Limb (tissue), 2 donors: Measurements from ENCODE around the gene ARHGAP44.

Experiments used
- DNase-seq, 2 donors: peaks; one replicate each; pipeline ENCODE4 v3.0.0-alpha.2; 2016; ENCODE audit errors: extremely low spot score in 2 of 2

ARHGAP44 gene, protein sequence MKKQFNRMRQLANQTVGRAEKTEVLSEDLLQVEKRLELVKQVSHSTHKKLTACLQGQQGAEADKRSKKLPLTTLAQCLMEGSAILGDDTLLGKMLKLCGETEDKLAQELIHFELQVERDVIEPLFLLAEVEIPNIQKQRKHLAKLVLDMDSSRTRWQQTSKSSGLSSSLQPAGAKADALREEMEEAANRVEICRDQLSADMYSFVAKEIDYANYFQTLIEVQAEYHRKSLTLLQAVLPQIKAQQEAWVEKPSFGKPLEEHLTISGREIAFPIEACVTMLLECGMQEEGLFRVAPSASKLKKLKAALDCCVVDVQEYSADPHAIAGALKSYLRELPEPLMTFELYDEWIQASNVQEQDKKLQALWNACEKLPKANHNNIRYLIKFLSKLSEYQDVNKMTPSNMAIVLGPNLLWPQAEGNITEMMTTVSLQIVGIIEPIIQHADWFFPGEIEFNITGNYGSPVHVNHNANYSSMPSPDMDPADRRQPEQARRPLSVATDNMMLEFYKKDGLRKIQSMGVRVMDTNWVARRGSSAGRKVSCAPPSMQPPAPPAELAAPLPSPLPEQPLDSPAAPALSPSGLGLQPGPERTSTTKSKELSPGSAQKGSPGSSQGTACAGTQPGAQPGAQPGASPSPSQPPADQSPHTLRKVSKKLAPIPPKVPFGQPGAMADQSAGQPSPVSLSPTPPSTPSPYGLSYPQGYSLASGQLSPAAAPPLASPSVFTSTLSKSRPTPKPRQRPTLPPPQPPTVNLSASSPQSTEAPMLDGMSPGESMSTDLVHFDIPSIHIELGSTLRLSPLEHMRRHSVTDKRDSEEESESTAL

DNA sequence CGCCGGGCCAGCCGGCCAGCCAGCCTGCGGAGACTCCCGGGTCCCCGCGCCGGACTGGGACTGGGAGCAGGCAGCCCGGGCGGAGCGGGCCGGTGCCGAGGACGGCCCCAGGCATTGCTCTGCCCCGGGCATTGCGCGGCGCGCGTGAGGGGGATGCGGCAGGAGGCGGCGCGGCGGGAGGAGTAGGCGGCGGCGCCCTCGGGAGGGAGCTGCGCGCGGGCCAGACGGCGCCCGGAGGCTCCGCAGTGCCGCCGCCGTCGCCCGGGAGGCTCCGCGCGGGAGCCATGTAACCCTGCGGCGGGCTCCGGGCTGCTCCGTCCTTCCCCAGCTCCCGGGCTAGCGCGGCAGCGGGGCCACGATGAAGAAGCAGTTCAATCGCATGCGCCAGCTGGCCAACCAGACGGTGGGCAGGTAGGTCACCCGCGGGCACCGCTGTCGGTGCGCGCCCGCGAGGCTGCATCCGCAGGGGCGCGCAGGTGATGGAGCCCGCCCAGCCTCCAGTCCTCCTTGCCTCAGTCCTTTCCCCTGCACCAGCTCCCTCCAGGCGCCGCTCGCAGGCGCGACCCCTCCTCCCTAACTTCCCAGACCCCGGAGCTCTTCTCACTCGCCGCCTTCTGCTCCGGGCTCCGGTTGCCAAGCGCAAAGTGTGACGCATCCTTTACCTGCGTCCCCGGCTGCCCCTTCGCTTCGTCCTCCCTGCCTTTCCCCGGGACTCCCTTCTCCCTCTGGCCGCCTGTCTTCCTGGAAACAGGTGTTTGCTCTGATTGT lies at the start of gene ARHGAP44:
ARHGAP44 (plus strand) TSS at position 18 of the 768 bp plus-strand sequence; CDS start at position 359, 341 bp downstream.
- DNase-seq = peak; percentile 73 to 86

DNA sequence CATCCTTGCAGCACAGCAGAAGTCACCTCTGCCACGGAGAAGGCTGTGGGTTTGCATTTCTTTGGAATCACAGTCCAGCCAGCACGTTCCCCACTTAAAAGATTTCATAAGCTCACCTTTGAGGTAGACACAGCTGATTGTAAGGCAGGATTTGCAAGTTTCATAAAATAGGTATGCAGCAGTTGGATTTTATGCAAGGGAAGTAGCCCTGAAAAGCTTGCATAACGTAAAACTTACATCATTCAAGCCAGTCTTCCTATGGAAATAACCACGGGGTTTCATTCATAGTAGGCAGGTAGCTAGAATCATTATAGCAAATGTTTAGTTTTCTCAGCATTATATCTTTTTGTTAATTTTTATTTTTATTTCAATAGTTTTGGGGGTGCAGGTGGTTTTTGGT lies 49.8 kb upstream of the ARHGAP44 start:
- no peak for DNase-seq

DNA sequence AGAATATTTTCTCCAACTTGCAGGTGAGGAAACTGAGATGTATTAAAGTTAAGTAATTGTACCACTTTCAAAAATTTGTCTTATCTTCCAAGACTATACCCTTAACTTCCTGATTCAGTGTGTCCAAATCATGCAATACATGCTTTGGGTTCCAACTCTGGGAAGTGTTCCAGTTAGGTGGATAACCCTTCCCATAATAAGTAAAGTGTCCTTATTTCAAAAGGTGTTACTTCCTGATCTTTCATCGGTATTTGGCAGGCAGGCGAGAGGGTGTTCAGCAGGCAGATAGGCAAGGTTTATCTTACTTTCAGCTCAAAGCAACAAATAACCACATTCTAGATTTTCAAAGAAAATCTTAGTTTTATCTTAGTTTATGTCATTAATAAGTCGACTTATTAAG lies 46.3 kb upstream of the ARHGAP44 start:
- DNase-seq = no peak

DNA sequence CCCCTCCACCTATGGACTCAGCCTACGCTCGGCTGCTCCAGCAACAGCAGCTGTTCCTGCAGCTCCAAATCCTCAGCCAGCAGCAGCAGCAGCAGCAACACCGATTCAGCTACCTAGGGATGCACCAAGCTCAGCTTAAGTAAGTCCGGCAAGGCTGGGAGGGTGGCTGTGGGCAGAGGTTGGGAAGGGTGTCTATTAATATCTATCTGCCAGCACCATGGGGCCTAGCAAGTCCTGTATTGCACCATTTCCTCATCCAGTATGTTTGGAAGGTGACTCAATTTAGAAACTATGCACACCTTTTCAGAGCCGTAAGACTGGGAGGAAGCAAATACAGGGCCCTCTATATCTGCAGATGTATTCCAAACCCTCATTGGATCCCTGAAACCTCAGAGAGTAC lies 45.0 kb upstream of the ARHGAP44 start:
- DNase-seq = no peak

DNA sequence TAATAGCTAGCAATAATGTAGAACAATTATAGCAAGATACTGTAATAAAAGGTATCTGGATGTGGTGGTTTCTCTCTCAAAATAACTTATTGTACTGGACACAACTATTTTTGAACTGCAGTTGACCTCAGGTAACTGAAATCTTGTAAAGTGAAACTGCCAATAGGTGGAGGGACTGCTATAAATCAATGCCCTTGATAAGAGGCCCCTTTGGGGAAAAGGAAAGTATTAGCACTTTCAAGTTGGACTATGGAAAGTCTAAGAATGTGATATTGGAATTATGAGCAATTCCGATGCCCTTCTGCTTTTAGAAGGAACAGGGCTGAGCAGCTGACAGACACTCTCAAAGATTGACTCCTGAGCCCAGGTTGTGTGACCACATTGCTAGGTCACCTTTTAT lies 44.5 kb upstream of the ARHGAP44 start:
- DNase-seq = no peak

DNA sequence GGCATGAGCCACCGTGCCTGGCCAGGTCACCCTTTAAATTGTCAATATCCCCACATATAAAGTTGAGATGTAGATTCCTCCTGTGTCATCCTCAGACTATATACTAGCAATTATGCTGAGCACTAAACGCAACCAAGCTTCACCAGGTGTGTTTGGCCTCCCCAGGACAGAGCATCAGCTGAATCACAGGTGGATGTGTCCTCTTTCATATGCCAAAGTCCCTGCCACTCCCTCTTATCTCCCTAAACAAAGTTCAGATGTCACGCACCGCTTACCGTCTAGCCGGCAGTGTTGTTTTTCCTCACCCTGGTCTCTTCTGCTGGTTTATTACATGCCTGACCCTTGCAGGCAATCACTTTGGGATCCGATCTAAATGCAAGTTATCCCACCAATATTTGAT lies 43.8 kb upstream of the ARHGAP44 start:
- no peak for DNase-seq

DNA sequence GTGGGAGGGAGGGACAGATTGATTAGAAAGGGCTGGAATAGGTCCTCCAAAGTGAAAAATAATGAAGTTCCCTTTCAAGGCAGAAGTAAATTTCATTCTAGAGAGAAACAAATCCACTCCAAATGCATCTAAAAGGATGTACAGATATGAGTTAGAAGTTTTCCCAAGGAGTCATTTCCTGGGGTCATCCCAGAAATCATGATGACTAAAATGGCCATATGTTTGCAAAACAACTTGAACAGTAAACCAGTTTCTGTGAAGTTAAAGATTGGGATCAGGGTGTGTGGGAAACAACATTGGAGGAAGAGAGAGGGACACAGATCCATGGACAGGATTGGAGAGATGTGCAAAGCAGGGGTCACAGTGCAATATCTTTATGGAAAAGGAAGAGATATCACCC lies 32.5 kb upstream of the ARHGAP44 start:
- DNase-seq = no peak

DNA sequence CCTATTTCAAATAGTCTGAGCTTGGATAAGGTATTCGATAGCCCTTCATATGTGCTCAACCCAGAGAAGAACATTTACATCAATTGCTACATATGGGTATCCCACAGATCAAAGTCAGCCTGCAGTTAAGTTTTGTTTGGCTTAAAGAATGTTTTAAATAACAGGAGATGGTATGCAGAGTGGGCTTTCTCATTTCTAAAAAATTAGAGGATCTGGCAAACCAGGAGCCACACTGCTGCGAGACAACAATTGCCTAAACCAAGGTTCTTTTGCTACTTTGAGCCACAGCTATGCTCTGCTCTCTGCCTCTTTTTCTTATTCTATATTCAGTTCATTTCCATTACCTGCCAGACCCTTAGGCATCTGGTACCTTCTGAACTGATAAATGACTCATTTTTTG lies 30.2 kb upstream of the ARHGAP44 start:
- no peak for DNase-seq

DNA sequence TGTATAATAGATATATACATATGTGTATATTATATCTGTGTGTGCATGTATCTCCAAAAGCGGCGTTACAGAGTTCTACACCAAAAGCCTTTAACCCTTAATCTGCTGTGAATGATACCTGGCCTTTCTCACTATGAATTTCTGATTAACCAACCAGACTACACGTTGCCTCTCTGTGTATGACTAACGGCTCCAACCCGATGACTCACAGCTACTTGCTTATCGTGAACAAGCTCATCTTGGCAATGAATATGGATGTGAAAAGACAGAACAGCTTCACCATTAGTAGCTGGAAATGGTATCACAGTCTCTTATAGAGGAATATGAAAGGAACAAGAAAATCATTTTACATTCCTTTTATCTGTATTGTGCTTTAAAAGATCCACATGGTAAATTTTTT lies 23.8 kb upstream of the ARHGAP44 start:
- DNase-seq = no peak

DNA sequence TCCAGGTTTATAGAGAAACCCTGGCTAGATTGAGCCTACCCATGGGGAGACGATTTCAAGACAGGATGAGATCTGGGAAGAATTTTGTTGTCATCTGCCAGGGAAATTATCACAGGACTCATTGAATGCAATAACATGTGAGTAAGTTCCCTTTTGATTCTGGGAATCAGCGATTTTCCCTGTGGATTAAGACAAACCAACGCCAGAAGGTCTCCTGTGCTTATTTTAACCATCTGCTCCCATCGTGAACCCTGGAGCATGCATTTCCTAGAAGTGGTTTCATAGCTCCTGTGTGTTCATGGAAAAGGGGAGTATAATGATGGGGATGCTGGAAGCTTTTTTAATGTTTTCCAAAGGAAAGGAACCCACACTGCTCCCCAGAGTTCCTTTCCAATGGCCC lies 21.0 kb upstream of the ARHGAP44 start:
- no peak for DNase-seq

DNA sequence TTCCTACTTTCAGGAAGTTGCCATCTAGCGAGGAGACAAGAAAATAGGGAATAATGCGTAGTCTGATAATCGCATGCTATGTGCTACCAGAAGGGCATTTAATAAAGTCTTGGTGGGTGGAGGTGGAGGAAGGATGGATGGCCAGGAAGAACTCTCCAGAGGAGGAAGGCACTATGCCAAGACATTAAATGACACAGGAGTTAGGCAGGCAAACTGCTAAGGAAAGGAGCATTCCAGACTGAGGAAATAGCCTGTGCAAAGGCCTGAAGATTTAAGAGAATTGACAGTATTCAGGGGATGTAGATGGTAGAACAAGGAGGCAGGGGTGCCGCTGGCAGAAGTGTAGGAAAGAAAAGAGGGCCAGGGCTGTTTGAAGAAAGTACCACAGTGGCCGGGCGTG lies 19.3 kb upstream of the ARHGAP44 start:
- no peak for DNase-seq

DNA sequence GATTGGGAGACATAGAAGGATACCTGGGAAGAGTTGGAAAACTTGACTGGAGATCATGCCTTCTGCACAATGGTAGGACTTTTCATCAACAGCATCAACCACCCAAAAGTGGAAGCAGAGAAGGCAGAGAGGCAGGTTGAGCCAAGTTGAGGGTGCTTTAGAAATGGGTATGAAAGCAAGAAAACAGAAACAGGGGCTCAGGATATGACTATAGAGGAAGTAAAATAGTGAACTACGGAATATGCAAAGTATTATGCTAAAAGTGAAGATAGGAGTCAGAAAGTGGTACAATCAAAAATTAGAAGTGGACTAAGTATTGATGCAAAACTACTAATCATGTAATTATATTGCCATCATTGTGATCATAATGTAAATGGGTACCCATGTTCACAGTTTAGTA lies 16.1 kb upstream of the ARHGAP44 start:
- no peak for DNase-seq

DNA sequence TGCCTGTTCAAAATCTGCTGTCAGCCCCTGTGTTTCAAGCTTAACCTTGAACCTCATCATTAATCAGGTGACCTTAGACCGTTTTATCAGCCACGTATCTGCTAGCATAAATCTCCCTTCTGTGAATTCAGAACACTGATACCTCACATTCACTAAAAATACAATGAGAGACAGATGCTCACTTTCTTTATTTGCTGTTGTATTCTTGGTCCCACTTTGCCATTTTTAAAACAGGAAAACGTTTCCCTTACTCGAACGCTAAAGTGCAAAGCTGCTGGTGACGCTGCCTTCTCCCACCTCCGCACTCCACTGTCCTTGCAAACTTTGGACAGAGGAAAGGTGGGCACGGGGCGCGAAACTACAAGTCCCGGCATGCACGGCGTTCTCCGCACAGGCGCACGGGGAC lies 220 bp upstream of the ARHGAP44 start:
- DNase-seq = no peak

DNA sequence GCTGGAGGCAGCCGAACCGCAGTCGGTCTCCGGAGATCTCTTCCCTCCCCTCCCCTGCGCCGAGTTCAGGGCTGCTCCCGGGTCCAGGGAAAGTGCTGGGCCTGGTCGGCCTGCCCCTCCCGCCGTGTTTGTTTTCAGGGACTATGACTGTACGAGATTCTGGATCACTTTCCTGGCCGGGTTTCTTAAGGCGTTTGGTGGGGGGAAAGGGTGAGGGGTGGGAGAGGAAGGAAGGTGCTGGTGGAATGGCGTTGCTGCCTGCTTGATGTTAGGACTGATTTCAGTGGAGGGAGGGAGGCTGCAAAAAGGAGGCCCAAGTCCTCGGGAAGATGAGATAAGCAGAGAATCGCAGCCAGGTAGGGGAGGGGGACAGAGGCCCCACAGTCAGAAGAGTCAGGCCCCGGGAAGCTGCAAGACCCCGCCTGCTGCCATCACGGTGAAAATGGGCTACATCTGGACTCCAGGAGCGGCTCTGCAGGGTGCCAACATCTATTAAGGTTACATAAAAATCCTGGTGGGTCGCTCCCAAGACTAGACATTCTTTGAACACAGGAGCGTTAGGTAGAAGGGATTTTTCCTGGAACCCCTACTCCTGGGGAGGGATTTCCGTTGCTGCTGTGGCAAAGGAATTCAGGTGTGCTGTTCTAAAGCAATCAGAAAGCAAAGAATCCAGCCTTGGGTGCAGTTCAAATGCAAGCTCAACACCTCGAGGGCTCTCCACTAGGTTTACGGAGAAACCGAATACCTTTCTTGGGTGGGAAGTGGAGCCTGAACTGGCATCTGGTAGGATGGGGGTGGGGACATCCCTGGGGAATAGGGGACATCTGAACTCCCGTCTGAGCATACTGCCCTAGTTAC lies 1.2 kb downstream of the ARHGAP44 start:
- DNase-seq = peak in 1 of 2 donors; percentile 27

DNA sequence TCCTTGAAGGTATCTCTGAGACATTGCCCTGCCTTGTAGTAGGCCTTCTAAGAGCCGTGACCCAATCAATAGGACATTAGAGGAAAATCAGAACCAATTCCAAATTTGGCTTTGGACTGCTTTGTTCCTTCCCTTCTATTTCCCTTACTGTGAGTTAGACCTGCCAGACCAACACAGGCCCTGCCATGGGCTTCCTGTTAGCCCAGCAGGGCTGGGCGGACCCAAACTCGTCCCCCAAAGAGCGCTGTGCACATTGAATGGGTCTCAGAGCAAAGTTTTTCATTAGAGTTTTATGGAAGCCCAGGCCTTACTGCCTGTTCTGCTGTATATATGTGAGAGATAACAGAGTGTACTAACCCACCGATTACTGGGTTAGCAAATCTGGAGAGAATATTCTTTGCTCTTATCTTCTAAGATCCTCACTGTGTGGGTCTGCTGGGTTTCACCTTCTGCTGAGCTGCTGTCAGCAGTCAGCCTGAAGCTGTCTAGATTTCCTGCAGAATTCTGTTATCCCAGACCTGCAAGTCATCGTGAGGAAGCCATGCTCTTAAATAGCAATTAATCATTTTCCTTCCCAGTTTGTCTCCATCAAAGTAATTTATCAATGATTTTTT lies 5.7 kb downstream of the ARHGAP44 start:
- DNase-seq = no peak

DNA sequence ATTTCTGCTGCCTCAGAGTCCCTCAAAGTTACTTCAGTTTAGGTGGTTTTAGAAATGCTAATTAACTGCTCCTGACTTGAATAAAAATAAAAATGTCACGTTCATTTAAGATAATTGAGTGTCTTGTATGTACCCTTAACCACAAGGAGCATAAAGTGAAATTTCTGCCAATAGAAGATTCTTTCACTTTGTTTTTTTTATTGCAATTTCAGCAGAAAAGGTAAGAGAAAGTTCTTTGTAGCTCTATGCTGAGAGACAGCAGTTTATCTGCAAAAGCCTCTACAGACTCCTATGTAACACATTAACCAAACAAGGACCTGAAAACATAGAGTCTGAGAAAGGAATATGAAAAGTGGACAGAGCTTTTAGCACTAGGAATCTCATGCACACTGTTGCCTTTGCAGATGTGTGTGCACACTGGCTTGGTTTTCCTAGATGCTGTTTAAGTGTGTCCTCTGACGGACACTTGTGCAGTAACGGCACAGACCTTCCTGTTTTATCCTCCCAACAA lies 11.6 kb downstream of the ARHGAP44 start:
- no peak for DNase-seq

DNA sequence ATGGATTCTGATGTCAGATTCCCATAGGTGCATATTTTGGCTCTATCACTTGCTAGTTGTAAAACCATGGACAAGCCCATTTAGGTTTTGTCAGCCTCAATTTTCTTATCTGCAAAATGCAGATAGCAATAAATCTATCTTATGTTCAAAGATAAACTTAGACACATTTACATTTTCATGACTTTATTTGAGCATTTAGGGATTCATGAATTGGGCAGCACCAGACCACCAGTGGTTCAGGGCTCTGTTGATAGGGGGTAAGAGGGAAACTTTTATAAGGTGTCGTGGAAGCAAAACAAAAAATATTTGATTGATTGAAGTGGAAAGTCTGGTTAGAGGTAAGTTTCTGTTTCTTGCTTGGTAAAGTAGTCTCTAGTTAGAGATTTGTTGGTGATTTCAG lies 17.3 kb downstream of the ARHGAP44 start:
- DNase-seq = no peak

DNA sequence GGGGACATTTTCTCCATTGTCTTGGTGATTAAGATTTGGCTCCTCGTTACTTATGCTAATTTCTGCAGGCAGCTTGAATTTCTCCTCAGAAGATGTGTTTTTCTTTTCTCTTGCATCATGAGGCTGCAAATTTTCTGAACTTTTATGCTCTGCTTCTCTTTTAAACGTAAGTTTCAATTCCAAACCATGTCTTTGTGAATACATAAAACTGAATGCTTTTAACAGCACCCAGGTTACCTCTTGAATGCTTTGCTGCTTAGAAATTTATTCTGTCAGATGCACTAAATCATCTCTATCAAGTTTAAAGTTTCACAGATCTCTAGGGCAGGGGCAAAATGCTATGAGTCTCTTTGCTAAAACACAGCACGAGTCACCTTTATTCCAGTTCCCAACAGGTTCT lies 19.4 kb downstream of the ARHGAP44 start:
- no peak for DNase-seq

DNA sequence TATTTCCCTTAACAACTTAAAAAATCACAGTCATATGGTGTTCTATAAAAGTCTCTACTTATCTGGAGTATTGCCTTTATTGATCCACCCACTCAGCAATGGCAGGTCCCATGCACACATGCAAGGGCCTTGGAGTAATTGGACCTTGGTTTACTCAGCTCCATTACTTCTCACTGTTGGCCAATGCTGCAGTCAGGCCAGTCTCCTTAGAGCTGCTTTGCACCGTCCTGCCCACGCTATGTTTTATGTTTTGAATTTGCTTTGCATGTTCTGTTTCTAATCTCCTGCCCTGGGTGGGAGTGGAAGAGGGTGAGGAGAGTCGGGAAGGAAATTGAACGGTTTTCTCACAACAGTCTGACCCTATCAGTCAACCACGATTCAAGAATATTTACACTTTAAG lies 23.6 kb downstream of the ARHGAP44 start:
- DNase-seq = no peak

DNA sequence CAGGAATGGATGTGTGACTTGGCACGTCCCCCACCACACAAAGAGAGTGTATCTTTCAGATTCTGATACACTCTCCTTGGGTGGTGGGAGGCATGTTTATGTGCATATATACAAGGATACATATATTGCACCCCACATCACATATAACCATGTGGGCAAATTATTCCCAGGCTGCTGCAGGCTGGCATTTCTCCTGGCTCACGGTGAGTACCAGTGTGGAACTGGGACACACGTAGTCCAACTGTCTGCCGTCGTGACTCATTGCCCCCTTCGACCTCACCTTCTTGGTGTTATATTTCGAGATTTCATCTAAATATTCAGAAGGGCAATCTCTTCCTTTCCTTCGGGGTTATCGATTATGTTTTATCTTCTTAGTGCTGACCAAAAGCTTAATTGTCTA lies 24.4 kb downstream of the ARHGAP44 start:
- DNase-seq = no peak
